ENCODE measurements around the gene MAL. TPM values are rescaled to one million over a fixed set of nuclear protein-coding genes. Genes with fewer than 3 reads are reported as not detected.

Gene MAL
- total and polyA plus RNA-seq, 2 of the 13 experiments (the other 11 are each of a cell fraction or from before 2014, with no cell fraction given): not detected

DNA sequence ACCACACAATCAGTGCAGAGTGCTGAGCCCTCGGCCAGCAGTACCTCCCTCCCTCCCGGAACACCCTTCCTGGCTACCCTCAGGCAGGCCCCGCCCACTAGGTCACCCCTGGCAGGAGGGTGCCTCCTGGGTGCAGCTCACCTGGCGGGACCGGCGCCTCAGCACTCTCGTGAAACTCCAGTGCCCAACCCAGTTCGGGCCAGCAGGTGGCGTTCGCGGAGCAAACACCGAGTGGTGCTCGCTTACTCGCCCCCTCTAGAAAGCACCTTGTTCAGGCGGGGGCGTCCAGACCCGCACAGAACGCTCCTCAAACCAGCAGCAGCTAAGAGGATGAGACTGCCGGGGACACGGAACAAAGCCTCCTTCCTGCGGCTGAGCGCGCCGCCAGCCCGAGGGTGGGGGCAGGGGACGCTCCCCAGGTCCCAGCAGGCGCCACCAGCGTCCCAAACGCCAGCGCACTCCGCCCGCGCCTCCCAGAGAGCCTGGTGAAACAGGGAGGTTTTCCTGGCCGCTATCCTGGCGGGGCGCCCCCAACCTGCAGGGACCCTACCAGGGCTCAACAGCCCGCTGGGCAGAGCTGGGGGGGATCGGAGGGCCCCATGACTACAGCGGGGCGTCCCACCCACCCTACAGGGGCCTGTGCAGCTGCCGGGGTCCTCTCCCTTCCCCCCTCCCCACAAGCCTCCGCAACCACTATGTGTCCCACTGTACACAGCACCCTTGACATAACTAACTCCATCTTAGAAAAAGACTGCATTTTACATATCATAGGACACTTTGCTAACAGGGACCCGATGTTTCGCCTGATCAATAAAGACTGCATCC, 51.4 kb downstream of the MAL start (continued):
- TF ChIP-seq NONO (IDR thresholded peaks at IDR 0.05): no peak
- no peak for TF ChIP-seq NONO (CRISPR knock-in tag; conservative IDR thresholded peaks at IDR 0.05)
- no peak for TF ChIP-seq U2AF1 (optimal IDR thresholded peaks at IDR 0.05; ENCODE audit: low read depth, low read length)
- no peak for TF ChIP-seq YEATS2 (CRISPR knock-in tag; IDR thresholded peaks at IDR 0.05; ENCODE audit: borderline replicate concordance)
- TF ChIP-seq MIXL1 (CRISPR knock-in tag; IDR thresholded peaks at IDR 0.05): no peak
- no peak for TF ChIP-seq ARNTL (CRISPR knock-in tag; IDR thresholded peaks at IDR 0.05)
- peak; percentile 72; the same call in 1 of the 2 replicates for TF ChIP-seq PITX1 (CRISPR knock-in tag; IDR thresholded peaks at IDR 0.05)
- TF ChIP-seq TMF1 (CRISPR knock-in tag; IDR thresholded peaks at IDR 0.05; ENCODE audit: low read depth): peak; percentile 38; the same call in 1 of the 2 replicates
- 0 out of 2 replicates have a peak, but pooled peaks have one; percentile 41 for TF ChIP-seq ZNF790 (CRISPR knock-in tag; IDR thresholded peaks at IDR 0.05; ENCODE audit: borderline replicate concordance)
- no peak; the same call in 1 of the 2 replicates for TF ChIP-seq ZNF350 (CRISPR knock-in tag; IDR thresholded peaks at IDR 0.05; ENCODE audit: borderline replicate concordance, low read depth)
- TF ChIP-seq CBX2 (IDR thresholded peaks at IDR 0.05; ENCODE audit: low read depth, low read length): no peak
- no peak for TF ChIP-seq CBX2 (CRISPR knock-in tag; IDR thresholded peaks at IDR 0.05; ENCODE audit: low read depth)
- TF ChIP-seq DR1 (CRISPR knock-in tag; IDR thresholded peaks at IDR 0.05): 0 out of 2 replicates have a peak, but pooled peaks have one; percentile 4
- no peak for TF ChIP-seq ZNF12 (CRISPR knock-in tag; IDR thresholded peaks at IDR 0.05)
- TF ChIP-seq, protein P1, sequence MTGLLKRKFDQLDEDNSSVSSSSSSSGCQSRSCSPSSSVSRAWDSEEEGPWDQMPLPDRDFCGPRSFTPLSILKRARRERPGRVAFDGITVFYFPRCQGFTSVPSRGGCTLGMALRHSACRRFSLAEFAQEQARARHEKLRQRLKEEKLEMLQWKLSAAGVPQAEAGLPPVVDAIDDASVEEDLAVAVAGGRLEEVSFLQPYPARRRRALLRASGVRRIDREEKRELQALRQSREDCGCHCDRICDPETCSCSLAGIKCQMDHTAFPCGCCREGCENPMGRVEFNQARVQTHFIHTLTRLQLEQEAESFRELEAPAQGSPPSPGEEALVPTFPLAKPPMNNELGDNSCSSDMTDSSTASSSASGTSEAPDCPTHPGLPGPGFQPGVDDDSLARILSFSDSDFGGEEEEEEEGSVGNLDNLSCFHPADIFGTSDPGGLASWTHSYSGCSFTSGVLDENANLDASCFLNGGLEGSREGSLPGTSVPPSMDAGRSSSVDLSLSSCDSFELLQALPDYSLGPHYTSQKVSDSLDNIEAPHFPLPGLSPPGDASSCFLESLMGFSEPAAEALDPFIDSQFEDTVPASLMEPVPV (CRISPR knock-in tag; IDR thresholded peaks at IDR 0.05): 0 out of 2 replicates have a peak, but pooled peaks have one; percentile 77
- TF ChIP-seq, protein P2, sequence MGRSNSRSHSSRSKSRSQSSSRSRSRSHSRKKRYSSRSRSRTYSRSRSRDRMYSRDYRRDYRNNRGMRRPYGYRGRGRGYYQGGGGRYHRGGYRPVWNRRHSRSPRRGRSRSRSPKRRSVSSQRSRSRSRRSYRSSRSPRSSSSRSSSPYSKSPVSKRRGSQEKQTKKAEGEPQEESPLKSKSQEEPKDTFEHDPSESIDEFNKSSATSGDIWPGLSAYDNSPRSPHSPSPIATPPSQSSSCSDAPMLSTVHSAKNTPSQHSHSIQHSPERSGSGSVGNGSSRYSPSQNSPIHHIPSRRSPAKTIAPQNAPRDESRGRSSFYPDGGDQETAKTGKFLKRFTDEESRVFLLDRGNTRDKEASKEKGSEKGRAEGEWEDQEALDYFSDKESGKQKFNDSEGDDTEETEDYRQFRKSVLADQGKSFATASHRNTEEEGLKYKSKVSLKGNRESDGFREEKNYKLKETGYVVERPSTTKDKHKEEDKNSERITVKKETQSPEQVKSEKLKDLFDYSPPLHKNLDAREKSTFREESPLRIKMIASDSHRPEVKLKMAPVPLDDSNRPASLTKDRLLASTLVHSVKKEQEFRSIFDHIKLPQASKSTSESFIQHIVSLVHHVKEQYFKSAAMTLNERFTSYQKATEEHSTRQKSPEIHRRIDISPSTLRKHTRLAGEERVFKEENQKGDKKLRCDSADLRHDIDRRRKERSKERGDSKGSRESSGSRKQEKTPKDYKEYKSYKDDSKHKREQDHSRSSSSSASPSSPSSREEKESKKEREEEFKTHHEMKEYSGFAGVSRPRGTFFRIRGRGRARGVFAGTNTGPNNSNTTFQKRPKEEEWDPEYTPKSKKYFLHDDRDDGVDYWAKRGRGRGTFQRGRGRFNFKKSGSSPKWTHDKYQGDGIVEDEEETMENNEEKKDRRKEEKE (IDR thresholded peaks at IDR 0.05): no peak
- no peak for TF ChIP-seq ZNF883 (CRISPR knock-in tag; IDR thresholded peaks at IDR 0.05; ENCODE audit: not compliant biosample characterization)
- TF ChIP-seq HOXD1 (CRISPR knock-in tag; IDR thresholded peaks at IDR 0.05): no peak
- TF ChIP-seq, protein P3, sequence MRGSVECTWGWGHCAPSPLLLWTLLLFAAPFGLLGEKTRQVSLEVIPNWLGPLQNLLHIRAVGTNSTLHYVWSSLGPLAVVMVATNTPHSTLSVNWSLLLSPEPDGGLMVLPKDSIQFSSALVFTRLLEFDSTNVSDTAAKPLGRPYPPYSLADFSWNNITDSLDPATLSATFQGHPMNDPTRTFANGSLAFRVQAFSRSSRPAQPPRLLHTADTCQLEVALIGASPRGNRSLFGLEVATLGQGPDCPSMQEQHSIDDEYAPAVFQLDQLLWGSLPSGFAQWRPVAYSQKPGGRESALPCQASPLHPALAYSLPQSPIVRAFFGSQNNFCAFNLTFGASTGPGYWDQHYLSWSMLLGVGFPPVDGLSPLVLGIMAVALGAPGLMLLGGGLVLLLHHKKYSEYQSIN (CRISPR knock-in tag; IDR thresholded peaks at IDR 0.05; ENCODE audit: borderline replicate concordance): no peak
- TF ChIP-seq TBX2 (CRISPR knock-in tag; IDR thresholded peaks at IDR 0.05; ENCODE audit: borderline replicate concordance): peak; percentile 28
- TF ChIP-seq KLF16 (CRISPR knock-in tag; IDR thresholded peaks at IDR 0.05): 0 out of 4 replicates have a peak, but pooled peaks of 1 of the 2 experiments have one; percentile 35
- no peak for TF ChIP-seq CCDC6 (CRISPR knock-in tag; IDR thresholded peaks at IDR 0.05)
- no peak for TF ChIP-seq HCFC1 (IDR thresholded peaks at IDR 0.05; ENCODE audit: low read depth, low read length)
- TF ChIP-seq ZNF619 (CRISPR knock-in tag; IDR thresholded peaks at IDR 0.05): no peak
- TF ChIP-seq ZNF251 (CRISPR knock-in tag; IDR thresholded peaks at IDR 0.05): no peak
- no peak for TF ChIP-seq GABPA (IDR thresholded peaks at IDR 0.05; ENCODE audit: low read depth, low read length)
- TF ChIP-seq GABPA (CRISPR knock-in tag; IDR thresholded peaks at IDR 0.05; ENCODE audit: low read depth): no peak

All from HepG2 (cell line).